ENCODE results near the gene UMODL1. TPM values are rescaled to one million over a fixed set of nuclear protein-coding genes. Genes with fewer than 3 reads are reported as not detected.
"Not testable (repeated sequence)": the region's sequence is repeated elsewhere in the genome, so short reads cannot be mapped to it uniquely, and the experiment has no call there.

UMODL1 gene
- total and polyA plus RNA-seq, 2 donors (not counting 3 experiments of a cell fraction or from before 2014, with no cell fraction given) = not detected

- POLR2A ChIA-PET = no interaction called here
- FAIRE-seq (no peak), DNase-seq (ENCODE audit: low read depth, low spot score) (no peak)
- H3K9me3 ChIP-seq (replicated peaks; ENCODE audit: control insufficient read depth, insufficient read depth, low read length) = no peaks in the 10 kb centered on the region
- intact Hi-C loops (cut with micrococcal nuclease) = loop anchor here (5.0 kb wide), 1 partner anchor 833 kb away; no protein-coding TSS in a partner anchor
- no peak overlapping the region for H3K9ac ChIP-seq (replicated peaks; ENCODE audit: extremely low read depth, insufficient read depth, low read length)
- no peaks in the 10 kb centered on the region for H4K20me1 ChIP-seq (replicated peaks; ENCODE audit: control insufficient read depth, extremely low read depth, insufficient read depth, low read length)
- dilution Hi-C loops (cut with MboI; ENCODE audit: extremely low pct_ligation_motif_present, low sequenced_read_pairs) = no loop called here
- peaks cover 20 to 28% of the 10 kb centered on the region in 2 experiments for H3K27me3 ChIP-seq (ENCODE audit: control insufficient read depth in 2 of 2, insufficient read depth in 2 of 2, low read length in 2 of 2)
- no TSS peak for BruUV-seq (replicated peaks)
- no peaks in the 10 kb centered on the region for H3K9me1 ChIP-seq (replicated peaks; ENCODE audit: control insufficient read depth, extremely low read depth, insufficient read depth, low read length)
- CTCF ChIA-PET = interaction anchor here (0.6 to 8.0 kb wide), 6 partner anchors 8 to 832 kb away, joined by 3 to 93 read pairs (median 22); no protein-coding TSS in a partner anchor
- H3K27ac ChIP-seq (ENCODE audit: insufficient read depth, low read depth, low read length) = no peak overlapping the region
- H2AFZ ChIP-seq (ENCODE audit: low read depth, low read length) = no peak overlapping the region
- H3K79me2 ChIP-seq (ENCODE audit: control insufficient read depth, insufficient read depth, low read length) = no peaks in the 10 kb centered on the region
- no peak overlapping the region for H3K4me3 ChIP-seq (replicated peaks in 1 of 3; ENCODE audit: insufficient read depth in 1 of 3, low read depth in 1 of 3, low read length in 3 of 3)
- no peaks in the 10 kb centered on the region for H3K36me3 ChIP-seq (ENCODE audit: control insufficient read depth in 2 of 2, extremely low read depth in 1 of 2, insufficient read depth in 2 of 2, low read length in 2 of 2)
- no peak overlapping the region for H3K4me2 ChIP-seq (ENCODE audit: insufficient read depth, low read length)
- no peak for TF ChIP-seq GATA2 (IDR thresholded peaks at IDR 0.05; ENCODE audit: insufficient read depth, insufficient read length, low read depth, low read length)
- no peak for TF ChIP-seq JUN (IDR thresholded peaks at IDR 0.05; ENCODE audit: borderline replicate concordance, insufficient read depth, insufficient read length, low read depth)
- TF ChIP-seq POLR2A (IDR thresholded peaks at IDR 0.05; ENCODE audit: low read depth, low read length) = no peak
- no peak for TF ChIP-seq MAX (IDR thresholded peaks at IDR 0.05; ENCODE audit: insufficient read depth, insufficient read length)
- no peak for TF ChIP-seq MYC (IDR thresholded peaks at IDR 0.05; ENCODE audit: low read depth, low read length)
- no peak for TF ChIP-seq EZH2 (IDR thresholded peaks at IDR 0.05; ENCODE audit: borderline replicate concordance, low read depth, low read length, severe bottlenecking)
- TF ChIP-seq POLR2AphosphoS5 (IDR thresholded peaks at IDR 0.05; ENCODE audit: insufficient read depth, low read depth, low read length) = no peak
- TF ChIP-seq FOS (IDR thresholded peaks at IDR 0.05; ENCODE audit: borderline replicate concordance, insufficient read depth, low read length) = no peak
- peaks cover 4% of the 10 kb centered on the region for H3K4me1 ChIP-seq (ENCODE audit: control insufficient read depth, extremely low read depth, insufficient read depth, low read length)
Measured at GRCh38 chr21:42115136-42115683, 44.1 kb downstream of the UMODL1 start.

- H3K9me1 ChIP-seq (replicated peaks; ENCODE audit: control insufficient read depth, extremely low read depth, insufficient read depth, low read length); dilution Hi-C loops (cut with MboI; ENCODE audit: extremely low pct_ligation_motif_present, low sequenced_read_pairs); H3K79me2 ChIP-seq (ENCODE audit: control insufficient read depth, insufficient read depth, low read length); H3K36me3 ChIP-seq (ENCODE audit: control insufficient read depth in 2 of 2, extremely low read depth in 1 of 2, insufficient read depth in 2 of 2, low read length in 2 of 2); H3K9me3 ChIP-seq (replicated peaks; ENCODE audit: control insufficient read depth, insufficient read depth, low read length); H3K4me1 ChIP-seq (ENCODE audit: control insufficient read depth, extremely low read depth, insufficient read depth, low read length); H4K20me1 ChIP-seq (replicated peaks; ENCODE audit: control insufficient read depth, extremely low read depth, insufficient read depth, low read length); POLR2A ChIA-PET; H3K4me2 ChIP-seq (ENCODE audit: insufficient read depth, low read length); BruUV-seq (replicated peaks); FAIRE-seq; DNase-seq (ENCODE audit: low read depth, low spot score); H2AFZ ChIP-seq (ENCODE audit: low read depth, low read length); H3K9ac ChIP-seq (replicated peaks; ENCODE audit: extremely low read depth, insufficient read depth, low read length); H3K27ac ChIP-seq (ENCODE audit: insufficient read depth, low read depth, low read length); H3K4me3 ChIP-seq (replicated peaks in 1 of 3; ENCODE audit: insufficient read depth in 1 of 3, low read depth in 1 of 3, low read length in 3 of 3): not testable (repeated sequence)
- intact Hi-C loops (cut with micrococcal nuclease) = loop anchor here (2.0 to 5.0 kb wide), 3 partner anchors 106 to 834 kb away; partner anchors contain the start of genes PRDM15 and ZBTB21
- CTCF ChIA-PET = interaction anchor here (0.7 to 8.0 kb wide), 35 partner anchors 9 to 833 kb away, joined by 3 to 120 read pairs (median 5); partner anchors contain the start of genes PRDM15 and ZBTB21
- peaks cover 26 to 33% of the 10 kb centered on the region in 2 experiments for H3K27me3 ChIP-seq (ENCODE audit: control insufficient read depth in 2 of 2, insufficient read depth in 2 of 2, low read length in 2 of 2)
Measured at GRCh38 chr21:42116551-42116950, 45.4 kb downstream of the UMODL1 start.

All from endothelial cell of umbilical vein (primary cell).